NCI-H2107 treated with DMSO at 0.1 percent for 48 hours (cell line): Measurements from ENCODE around the gene TSC22D1.
A peak's percentile ranks its signal among the peaks of the same experiment; 100 is the strongest.
"Not testable (repeated sequence)": the region's sequence is repeated elsewhere in the genome, so short reads cannot be mapped to it uniquely, and the experiment has no call there.

Source experiments
- DNase-seq: peaks from one replicate; lab custom pipeline; 2025; ENCODE audit not compliant: unreplicated experiment; lab: John Stamatoyannopoulos, UW

The TSC22D1 gene

DNA sequence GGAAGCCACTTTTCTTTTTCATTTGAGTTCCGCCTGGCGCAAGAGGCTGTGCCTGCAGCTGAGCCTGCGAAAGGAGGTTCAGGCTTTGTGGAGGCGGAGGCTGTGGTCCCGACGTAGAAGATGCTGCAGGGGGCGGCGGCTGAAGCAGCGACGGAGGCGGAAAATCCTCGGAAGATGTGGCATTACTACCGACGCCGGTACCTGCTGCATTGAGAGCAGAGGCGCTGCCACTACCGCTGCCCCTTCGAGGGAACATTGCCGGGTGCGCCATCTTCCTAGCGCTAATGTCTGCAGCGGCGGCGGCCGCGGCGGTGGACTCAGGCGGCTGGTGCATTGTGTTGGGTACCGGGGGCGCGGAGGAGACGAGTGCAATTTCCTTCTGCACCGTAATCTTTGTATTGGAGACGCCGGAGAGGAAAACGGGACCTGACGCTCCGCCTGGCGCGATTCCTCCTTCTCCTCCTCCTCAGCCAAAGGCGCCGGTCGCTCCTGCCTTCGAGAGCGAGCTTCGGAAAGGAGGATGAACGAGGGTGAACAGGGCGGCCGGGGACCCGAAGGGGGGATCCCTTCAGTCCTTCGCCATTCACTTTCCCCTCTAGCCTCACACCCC, at the start of gene TSC22D1:
Gene TSC22D1, minus strand, starts transcription at position 590 of the 610 bp plus-strand sequence. Its CDS starts 256 bp downstream, at position 334.
- no peak for DNase-seq

DNA sequence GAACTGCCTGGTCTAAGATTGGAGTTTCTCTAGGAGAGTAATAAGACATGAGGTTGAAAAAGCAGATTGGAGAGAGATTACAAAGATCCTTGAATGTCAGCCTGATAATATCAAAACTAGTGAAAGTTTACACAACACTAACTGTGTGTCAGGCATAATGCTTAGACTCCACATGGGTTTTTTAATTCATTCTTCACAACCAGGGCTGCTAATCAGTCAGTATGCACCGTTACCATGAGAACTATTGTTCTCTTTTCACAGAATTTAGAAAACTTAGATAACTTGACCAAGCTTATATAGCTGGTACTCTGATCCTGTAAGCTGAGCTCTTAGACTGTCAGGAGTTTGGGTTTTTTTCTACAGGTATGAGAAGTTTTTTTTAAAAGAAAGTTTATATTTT, 46.6 kb upstream of the TSC22D1 start:
- no peak for DNase-seq

DNA sequence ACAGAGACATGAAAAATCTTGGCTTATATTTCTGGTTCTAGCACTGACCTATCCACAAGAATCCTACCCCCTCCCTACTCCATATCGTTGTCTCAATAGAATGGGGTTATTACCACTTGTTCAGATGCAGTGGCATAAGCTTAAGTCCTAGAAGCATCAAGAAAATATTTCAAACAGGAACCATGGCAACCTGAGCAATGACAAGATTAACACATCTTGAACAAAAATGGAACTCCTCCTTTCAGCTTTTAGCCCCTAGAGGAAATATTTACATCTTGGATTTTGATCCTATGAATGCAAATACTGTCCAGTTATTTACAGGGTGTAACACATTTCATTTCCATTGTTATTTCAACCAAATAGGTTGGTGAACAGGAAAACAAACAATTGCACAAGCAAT, 46.1 kb upstream of the TSC22D1 start:
- no peak for DNase-seq

DNA sequence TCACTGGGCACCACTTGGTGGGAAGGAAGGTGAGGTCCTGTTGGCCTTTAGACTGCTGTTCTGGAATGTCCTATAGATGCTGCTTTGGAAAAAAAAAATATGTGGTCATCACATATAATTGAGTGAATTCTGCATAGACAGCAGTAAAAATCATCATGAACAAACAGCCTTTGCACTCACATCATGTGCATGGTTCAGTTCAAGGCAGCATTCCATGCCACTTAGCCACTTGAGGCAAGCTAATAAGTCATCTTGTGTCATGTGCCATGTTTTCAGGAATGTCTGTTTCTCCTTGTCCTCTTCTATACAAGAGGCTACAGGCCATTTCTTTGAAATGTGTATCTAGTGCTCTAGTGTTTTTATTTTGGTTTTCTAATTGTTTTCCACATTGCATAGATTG, 43.9 kb upstream of the TSC22D1 start:
- DNase-seq: no peak

DNA sequence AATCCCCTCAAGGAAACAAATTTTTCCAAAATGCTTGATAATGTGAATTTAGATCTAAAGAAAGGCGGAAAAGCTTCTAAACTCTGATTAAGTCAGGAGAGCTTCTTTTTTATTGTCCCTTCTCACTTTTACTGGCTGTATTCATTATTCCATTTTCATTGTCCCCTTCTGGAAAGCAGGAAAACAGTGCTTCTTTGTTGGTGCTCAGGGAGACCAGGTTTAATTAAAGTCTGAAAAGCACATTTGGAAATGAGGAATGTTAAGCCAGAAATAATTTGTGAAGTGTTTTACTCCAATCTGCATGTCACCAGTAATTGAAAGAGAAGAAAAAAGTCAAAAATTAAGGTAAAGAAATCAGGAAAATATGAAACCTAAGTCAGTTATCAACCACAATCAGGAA, 43.5 kb upstream of the TSC22D1 start:
- no peak for DNase-seq

DNA sequence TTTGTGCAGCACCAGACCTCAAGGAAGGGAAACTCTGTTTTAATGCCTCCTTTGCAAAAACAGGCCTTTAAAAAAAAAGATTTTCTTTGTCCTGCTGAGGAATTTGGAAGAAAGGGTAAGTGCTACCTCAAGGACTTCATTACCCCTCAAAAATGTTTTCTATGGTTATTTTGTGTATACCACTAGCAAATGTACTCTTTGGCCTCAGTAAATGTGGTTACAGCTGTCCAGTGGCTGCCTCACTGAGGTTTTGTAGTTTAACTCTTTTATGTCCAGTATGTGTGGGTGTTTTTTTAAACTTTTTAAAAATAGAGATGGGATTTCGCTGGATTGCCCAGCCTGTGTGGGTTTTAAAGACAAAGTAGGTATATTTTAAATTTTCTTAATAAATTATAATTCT, 42.2 kb upstream of the TSC22D1 start:
- DNase-seq: no peak

DNA sequence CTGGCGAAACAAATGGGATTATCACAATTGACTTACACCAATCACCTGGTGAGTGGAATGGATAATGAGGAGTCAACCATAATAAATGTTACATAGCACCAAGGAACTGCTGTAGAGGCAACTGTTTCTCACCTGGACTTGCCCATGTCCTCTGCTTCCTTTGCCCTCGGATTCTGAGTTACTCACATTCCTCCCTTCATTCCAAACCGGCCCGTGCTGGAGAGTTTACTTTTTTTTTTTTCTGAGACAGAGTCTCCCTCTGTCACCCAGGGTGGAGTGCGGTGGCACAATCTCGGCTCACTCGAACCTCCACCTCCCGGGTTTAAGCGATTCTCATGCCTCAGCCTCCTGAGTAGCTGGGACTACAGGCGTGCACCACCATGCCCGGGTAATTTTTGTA, 41.5 kb upstream of the TSC22D1 start:
- DNase-seq: no peak

DNA sequence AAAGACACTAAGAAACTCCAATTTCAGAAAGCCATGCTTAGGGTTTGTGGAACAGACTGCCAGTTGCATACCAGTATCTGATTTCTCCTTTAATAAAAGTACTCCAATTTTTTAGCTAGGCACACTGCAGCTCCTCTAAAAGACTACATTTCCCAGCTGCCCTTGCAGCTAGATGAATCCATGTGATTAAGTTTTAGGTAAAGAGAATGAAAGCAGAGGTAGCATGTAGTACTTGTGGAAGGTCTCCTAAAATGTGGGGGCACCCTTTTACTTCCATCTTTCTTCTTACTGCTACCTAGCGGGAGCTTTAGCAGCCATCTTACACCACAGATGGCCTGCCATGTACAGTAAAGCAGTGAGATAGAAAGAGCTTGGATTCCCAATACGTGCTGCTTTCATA, 33.0 kb upstream of the TSC22D1 start:
- DNase-seq: no peak

DNA sequence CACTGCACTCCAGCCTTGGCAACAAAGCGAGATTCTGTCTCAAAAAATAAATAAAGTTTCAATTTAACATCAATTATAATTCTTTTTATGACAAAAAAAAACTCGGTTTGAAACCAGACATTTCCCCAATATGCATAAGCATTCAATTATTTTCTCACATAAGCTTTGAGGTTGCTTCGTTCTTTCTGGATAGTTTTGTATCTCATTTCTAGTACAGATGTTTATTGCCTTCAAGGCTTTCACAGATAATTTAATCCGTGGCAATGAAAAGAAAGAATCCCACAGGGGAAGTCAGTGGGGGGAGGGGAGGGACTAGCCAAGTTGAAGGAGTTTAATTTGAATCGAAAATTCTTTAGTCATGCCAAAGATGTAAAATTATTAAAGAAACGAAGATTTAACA, 29.6 kb upstream of the TSC22D1 start:
- DNase-seq: no peak

DNA sequence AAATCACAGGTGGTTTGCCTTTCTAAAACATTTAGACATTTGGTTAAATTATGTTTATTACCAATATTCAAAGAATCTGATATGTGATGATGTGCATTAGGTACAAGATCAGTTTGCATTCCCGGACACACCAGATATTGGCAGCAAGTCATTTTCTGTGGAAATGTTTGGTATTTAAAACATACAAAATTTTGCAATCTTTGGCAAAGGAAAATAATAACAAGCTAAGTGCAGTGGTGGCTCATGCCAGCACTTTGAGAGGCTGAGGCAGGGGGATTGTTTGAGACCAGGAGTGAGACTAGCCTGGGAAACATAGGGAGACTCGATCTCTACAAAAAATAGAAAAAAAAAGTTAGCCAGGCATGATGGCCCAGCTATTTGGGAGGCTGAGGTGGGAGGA, 29.1 kb upstream of the TSC22D1 start:
- no peak for DNase-seq

DNA sequence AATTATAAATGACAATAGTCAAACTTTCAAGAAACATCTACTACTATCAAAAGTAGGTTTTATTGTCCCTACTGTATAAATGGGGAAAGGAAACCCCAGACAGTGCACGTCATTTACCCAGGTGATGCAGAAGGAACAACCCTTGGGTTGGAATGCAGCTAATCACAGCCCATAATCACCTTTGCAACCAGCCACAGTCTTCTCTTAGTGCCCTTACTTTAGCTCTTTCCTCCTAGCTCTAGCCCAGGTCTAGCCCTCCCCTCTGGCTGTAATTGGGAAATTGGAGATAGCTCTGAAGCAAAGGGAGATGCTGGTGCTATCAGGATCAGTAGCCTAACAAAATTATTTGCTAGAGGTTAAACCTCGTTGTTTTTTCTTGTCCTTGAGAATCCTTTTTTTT, 25.5 kb upstream of the TSC22D1 start:
- DNase-seq: no peak

DNA sequence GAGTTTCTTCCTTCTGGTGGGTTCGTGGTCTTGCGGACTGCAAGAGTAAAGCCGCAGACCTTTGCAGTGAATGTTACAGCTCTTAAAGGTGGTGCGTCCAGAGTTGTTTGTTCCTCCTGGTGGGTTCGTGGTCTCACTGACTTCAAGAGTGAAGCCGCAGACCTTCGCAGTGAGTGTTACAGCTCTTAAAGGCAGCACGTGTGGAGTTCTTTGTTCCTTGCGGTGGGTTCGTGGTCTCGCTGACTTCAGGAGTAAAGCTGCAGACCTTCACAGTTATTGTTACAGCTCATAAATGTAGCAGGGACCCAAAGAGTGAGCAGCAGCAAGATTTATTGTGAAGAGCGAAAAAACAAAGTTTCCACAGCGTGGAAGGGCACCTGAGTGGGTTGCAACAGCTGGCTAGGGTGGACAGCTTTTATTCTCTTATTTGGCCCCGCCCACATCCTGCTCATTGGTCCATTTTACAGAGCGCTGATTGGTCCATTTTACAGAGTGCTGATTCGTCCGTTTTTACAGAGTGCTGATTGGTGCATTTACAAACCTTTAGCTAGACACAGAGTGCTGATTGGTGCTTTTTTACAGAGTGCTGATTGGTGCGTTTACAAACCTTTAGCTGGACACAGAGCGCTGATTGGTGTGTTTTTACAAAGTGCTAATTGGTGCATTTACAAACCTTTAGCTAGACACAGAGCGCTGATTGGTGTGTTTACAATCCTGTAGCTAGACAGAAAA, 17.9 kb upstream of the TSC22D1 start:
- not testable (repeated sequence) for DNase-seq

DNA sequence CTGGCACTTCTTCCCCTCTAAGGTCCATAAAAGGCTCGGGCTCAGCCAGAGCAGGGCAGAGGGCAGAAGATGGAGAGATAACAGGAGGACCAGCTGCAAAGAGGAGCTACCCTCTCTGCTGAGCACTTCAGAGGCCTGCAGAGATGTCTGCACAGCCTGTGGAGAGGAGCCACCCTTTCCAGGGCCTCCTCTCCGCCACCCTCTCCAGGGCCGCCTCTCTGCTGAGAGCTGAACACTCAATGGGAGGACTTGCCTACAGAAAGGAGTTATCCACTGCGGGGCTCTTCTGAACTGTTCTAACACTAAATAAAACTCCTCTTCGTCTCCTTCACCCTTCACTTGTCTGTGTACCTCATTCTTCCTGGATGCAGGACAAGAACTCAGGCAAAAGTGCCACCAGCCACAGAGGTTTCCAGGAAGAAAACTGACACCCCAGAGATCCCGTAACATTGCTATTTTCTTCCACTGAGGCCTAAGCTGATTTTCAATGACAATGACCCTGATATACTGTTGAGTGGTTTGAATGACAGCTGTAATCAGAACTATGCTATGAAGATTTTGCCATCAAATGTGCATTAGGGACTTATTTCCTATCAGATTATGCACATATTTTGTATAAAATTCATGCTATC, 16.2 kb upstream of the TSC22D1 start:
- DNase-seq: no peak

DNA sequence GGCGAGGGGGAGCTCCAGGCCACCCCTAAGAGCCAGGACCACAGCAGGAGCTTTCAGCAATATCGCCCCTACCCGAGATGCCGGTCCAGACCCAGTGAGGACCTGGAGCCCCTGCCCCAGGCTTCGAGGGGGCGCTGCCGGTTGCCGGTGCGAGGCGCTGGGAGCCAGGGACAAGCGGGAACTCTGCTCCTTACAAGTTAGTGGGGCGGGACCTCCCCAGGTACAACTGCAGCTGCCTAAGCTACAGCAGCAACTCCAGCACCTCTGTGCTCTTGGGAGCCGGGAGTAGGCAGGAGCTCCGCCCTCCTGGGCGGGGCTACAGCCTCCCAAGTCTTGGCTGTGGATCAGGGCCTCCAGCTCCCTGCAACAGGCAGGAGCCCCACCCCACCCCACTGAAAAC, 15.2 kb upstream of the TSC22D1 start:
- no peak for DNase-seq

DNA sequence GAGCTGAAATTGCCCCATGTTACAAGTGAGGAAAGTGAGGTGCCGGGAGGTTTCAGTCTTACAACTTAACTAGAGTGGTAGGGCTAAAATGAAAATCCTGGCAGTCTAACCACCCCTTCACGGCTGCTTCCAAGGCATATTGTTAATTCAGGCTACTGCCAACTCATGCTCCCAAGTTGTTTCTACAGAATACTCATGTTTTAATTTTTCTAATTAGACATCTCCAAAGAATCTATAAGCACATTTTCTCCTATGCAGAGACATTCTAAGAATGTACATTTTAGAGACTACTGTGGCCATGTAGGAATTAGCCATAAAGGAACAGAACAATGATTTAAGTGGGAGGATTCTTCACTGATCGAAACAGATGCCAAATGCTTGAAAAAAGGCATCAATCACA, 7.0 kb upstream of the TSC22D1 start:
- no peak for DNase-seq

DNA sequence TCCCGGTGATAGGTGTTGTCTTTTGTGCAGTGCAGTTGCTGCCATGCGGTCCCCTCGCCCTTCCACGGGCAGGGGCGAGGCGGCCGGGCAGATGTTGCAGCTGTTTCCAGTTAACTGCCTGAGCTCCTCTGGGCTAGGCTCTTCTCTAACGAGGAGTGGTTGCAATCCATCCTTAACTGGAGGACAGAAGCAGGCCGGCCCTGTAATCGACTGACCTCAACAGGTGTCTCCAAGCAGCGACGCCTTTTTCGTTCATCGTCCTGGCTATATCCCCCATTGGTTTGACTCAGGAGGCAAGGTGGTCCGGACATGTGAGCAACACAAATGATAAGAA, 1.9 kb upstream of the TSC22D1 start:
- DNase-seq: no peak

DNA sequence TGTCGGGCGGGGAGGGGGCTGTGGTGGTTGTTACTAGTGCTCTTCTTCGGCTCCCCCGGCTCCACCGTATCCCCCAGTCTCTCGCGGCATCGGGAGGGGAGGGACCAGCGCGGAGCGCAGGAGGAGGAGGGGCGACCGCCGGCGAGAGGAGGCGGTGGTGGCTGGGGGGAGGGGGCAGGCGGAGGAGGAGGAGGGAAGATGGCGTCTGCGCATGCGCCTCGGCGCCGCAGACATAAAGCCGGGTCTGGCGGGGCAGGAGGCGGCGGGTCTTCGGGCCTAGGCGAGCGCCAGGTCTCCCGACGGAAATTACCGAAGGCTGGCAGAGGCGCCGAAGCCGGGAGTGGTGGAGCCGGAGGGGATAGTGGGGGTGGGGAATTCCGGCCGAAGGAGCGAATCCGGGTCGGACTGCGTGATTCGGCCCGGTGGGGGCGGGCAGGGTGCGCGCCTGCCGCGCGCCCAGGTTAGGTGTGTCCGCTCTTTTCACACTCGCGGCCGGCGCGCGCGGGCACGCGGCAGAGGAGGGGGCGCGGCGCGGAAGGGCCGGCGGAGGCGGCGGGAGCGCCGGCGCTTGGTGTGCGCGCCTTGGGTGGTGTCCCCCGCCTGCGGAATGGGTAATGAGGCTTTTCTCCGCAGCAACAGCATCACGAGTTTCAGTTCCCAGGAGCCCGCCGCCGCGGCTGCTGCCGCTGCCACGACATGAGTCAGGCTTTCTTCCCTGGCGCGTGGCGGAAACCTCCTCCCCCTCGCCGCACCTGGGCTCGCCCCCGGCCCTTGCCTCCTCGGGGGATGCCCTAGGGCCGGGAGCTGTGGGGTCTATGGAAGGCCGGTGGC, 1.3 kb upstream of the TSC22D1 start:
- DNase-seq: peak; percentile 73

DNA sequence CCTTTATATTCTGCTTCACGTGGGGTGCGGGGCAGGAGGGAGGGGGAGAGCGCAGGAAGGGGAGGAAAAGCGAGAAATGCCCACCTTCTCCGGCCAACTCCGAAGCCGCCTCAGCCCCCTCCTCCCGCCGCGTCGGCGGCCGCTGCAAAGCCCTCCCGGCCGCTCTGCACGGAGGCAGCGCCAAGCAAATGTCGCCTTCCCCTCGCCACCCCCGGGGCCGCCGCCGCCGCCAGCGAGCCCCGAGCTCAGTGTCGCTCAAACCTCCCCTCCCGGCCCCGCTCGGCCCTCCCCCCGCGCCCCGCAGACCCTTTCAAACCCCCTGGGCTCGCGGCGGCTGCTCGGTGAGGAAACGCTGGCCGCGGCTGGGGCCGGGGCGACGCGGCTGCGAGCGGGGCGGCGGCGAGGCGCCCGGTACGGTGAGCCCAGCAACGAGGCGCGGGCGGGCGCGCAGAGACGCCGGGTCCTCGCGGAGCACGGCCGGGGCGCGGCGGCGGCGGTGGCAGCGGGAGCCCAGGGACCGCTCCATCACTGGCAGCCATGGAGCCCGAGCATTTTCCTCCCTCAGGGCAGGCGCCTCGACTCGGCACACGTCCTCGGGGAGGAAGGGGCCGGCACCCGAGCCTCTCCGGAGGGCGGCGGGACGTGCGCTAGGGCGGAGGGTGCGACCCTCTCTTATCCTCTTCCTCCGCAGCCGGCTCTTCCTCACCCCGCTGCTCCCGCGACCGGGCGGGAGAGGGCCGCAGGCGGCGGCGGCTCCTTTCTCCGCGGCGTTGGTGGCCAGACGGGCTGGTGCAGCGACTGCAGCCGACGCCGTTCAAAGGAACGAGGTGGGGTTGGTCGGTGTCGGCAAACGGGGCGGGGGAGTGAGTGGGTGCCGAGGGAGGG, 463 bp upstream of the TSC22D1 start:
- DNase-seq: no peak

DNA sequence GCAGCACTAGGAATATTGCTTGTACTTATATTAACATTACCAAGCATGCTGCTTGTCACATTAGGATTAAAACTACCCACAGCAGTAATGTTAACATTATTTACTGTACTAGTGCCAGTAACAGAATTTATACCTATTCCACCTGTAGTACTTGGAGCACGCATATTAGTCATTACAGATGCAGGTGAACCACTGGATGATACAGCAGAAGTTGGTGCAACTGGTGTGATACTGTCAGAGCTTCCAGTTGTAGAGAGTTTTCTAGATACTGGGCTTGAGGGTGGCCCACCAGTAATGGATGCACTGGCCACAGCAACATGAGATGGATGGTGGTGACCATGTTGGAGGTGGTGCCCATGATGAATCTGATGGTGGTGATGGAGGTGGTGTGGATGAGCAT, 1.1 kb downstream of the TSC22D1 start:
- no peak for DNase-seq

DNA sequence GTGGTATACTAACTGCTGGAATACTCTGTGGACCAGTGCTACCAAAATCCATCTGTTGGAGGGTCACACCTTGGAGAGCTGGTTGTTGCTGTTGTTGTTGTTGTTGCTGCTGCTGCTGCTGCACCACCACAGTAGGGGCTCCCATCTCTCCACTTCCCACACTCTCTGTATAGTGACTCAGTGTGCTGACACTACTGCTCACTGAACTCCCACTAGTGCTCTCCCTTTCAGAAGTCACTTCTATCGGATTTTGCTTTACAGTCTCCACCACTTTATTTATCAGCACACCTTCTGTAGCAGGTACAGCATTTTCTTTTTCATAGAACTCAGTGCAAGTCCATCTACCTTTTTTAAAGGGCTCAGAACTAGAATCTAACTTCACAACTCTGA, 1.7 kb downstream of the TSC22D1 start:
- DNase-seq: no peak
